Fibroblast of lung (primary cell): Measurements from ENCODE around the gene GLYR1.

ENCODE experiments used
- CTCF ChIP-seq, 2 donors: IDR thresholded peaks in 1 of 2; conservative IDR thresholded peaks in 1 of 2; 1 replicate in 1 of 2; 2 replicates in 1 of 2; pipeline ENCODE4 v1.5.1; 2011 to 2012; ENCODE audit warnings: low read length in 2 of 2, control low read depth in 1 of 2, inconsistent platforms in 1 of 2, low read depth in 1 of 2, mild to moderate bottlenecking in 1 of 2
- EZH2 ChIP-seq: IDR thresholded peaks from 2 replicates; pipeline ENCODE4 v1.5.1; 2012; ENCODE audit warnings: low read length, control low read depth, mild to moderate bottlenecking; ENCODE audit errors: missing control alignments

- TF ChIP-seq CTCF (conservative IDR thresholded peaks at IDR 0.05 in 1 of 2, IDR thresholded peaks at IDR 0.05 in 1 of 2; ENCODE audit: low read depth in 1 of 2, low read length in 2 of 2) (no peak), EZH2 (no peak)
Measured at GRCh38 chr16:4778050-4778392, 69.1 kb downstream of the GLYR1 start.
